Gastrocnemius medialis (tissue), 4 donors: ENCODE results near the gene UGT2B17. TPM values are rescaled to one million over a fixed set of nuclear protein-coding genes. Genes with fewer than 3 reads are reported as not detected.
"Not testable (repeated sequence)": the region's sequence is repeated elsewhere in the genome, so short reads cannot be mapped to it uniquely, and the experiment has no call there.

Experiments used
- ATAC-seq, 2 donors: fragments of 150-250 bp; one replicate each; pipeline ENCODE4 v1.9.1; 2016
- DNase-seq, 2 donors: peaks; one replicate each; pipeline ENCODE4 v3.0.0-alpha.2; 2019
- H3K27ac ChIP-seq, 4 donors: fragments of 200-600 bp; sonication (generic); 1 replicate in 1 of 4; 2 replicates in 3 of 4; pipeline ENCODE4 v1.5.1; 2016 to 2018; ENCODE audit warnings: mild to moderate bottlenecking in 2 of 4, moderate library complexity in 1 of 4
- H3K27me3 ChIP-seq, 3 donors: fragments of 200-600 bp; sonication (generic) in 2 of 3; 1 replicate in 1 of 3; 2 replicates in 2 of 3; pipeline versions ENCODE4 v1.5.1 to v1.6.0; 2016 to 2019; ENCODE audit warnings: mild to moderate bottlenecking in 1 of 3, moderate library complexity in 1 of 3
- H3K36me3 ChIP-seq, 2 donors: fragments of 200-600 bp; sonication (generic) in 1 of 2; one replicate each; pipeline ENCODE4 v1.5.1; 2017 to 2018
- H3K4me1 ChIP-seq, 2 donors: fragments of 200-600 bp; sonication (generic) in 1 of 2; one replicate each; pipeline ENCODE4 v1.5.1; 2016 to 2017; ENCODE audit warnings: mild to moderate bottlenecking in 2 of 2
- H3K4me3 ChIP-seq, 4 donors: fragments of 200-600 bp; sonication (generic) in 3 of 4; 1 replicate in 1 of 4; 2 replicates in 3 of 4; pipeline ENCODE4 v1.5.1; 2016 to 2019; ENCODE audit warnings: mild to moderate bottlenecking in 2 of 4
- H3K9me3 ChIP-seq, 3 donors: fragments of 200-600 bp; sonication (generic) in 2 of 3; 1 replicate in 1 of 3; 2 replicates in 2 of 3; pipeline ENCODE4 v1.5.1; 2016 to 2019
- CTCF ChIP-seq, 5 experiments: fragments of 450-650 bp in 3 of 5; fragments of 200-600 bp in 2 of 5; sonication (generic) in 2 of 5; IDR thresholded peaks in 4 of 5; conservative IDR thresholded peaks in 1 of 5; 1 replicate in 4 of 5; 2 replicates in 1 of 5; pipeline ENCODE4 v1.5.1; 2016 to 2019; ENCODE audit warnings: antibody characterized with exemption in 5 of 5, mild to moderate bottlenecking in 3 of 5, moderate library complexity in 3 of 5
- POLR2A ChIP-seq, 2 donors: fragments of 450-650 bp; IDR thresholded peaks; one replicate each; pipeline ENCODE4 v1.6.1; 2017; ENCODE audit warnings: antibody characterized with exemption in 2 of 2, mild to moderate bottlenecking in 2 of 2, moderate library complexity in 2 of 2
- in situ Hi-C, 4 donors: fragments of 200-750 bp; cut with MboI; loops; one replicate each; pipeline versions ENCODE4 v1.15.0 to v1.8.0; 2017; ENCODE audit warnings: low sequenced_read_pairs in 4 of 4
- intact Hi-C: fragments of 100-400 bp; cut with DNase I; formaldehyde crosslinking; loops from one replicate; pipeline ENCODE4 v1.15.1; 2023; ENCODE audit warnings: low total_unique reads
- total RNA-seq, 4 donors: library from RNA; depleted of rRNA; stranded (reverse); fragments of >200 nt; gene quantifications; one replicate each; pipeline versions ENCODE4 v1.1.0 to v1.2.3, GENCODE V29; 2016

UGT2B17 gene
- total RNA-seq, 4 donors from 2014 or later = 1.9 TPM; not detected in 3

GRCh38 chr4:68581383-68582338 is 5.5 kb upstream of the UGT2B17 start:
- no peak overlapping the region for H3K27ac ChIP-seq
- ATAC-seq = no peak
- no peak overlapping the region for H3K4me3 ChIP-seq
- TF ChIP-seq CTCF (IDR thresholded peaks at IDR 0.05 in 4 of 5, conservative IDR thresholded peaks at IDR 0.05 in 1 of 5) (no peak), POLR2A (IDR thresholded peaks at IDR 0.05) (no peak)
- no peaks in the 10 kb centered on the region for H3K4me1 ChIP-seq
- H3K9me3 ChIP-seq = no peaks in the 10 kb centered on the region
- in situ Hi-C loops (no loop called here), intact Hi-C loops (no loop called here)
- no peak for DNase-seq
- H3K27me3 ChIP-seq = no peaks in the 10 kb centered on the region
- no peaks in the 10 kb centered on the region for H3K36me3 ChIP-seq

- TF ChIP-seq CTCF (IDR thresholded peaks at IDR 0.05 in 4 of 5, conservative IDR thresholded peaks at IDR 0.05 in 1 of 5) (no peak), POLR2A (IDR thresholded peaks at IDR 0.05) (no peak)
- H3K27me3 ChIP-seq = no peaks in the 10 kb centered on the region
- H3K27ac ChIP-seq = no peak overlapping the region
- H3K36me3 ChIP-seq = no peaks in the 10 kb centered on the region
- DNase-seq = no peak
- no peaks in the 10 kb centered on the region for H3K4me1 ChIP-seq
- in situ Hi-C loops = no loop called here
- no peaks in the 10 kb centered on the region for H3K9me3 ChIP-seq
- no peak for ATAC-seq
- no peak overlapping the region for H3K4me3 ChIP-seq
- intact Hi-C loops = no loop called here
Observed at GRCh38 chr4:68577590-68577989, 1.5 kb upstream of the UGT2B17 start.

GRCh38 chr4:68575636-68576035 is 486 bp downstream of the UGT2B17 start:
- intact Hi-C loops, H3K4me3 ChIP-seq, H3K4me1 ChIP-seq, ATAC-seq, DNase-seq, H3K27ac ChIP-seq, H3K9me3 ChIP-seq, H3K27me3 ChIP-seq, in situ Hi-C loops, H3K36me3 ChIP-seq: not testable (repeated sequence)

- Histone ChIP-seq H3K27me3 (no peaks in the 10 kb centered on the region), H3K27ac (no peak overlapping the region), H3K4me1 (no peaks in the 10 kb centered on the region), H3K9me3 (no peaks in the 10 kb centered on the region), H3K36me3 (no peaks in the 10 kb centered on the region), H3K4me3 (no peak overlapping the region)
- ATAC-seq (no peak), DNase-seq (no peak)
- in situ Hi-C loops (no loop called here), intact Hi-C loops (no loop called here)
- TF ChIP-seq POLR2A (IDR thresholded peaks at IDR 0.05) = no peak
- no peak for TF ChIP-seq CTCF (IDR thresholded peaks at IDR 0.05 in 4 of 5, conservative IDR thresholded peaks at IDR 0.05 in 1 of 5)
Observed at GRCh38 chr4:68575081-68575480, 1.0 kb downstream of the UGT2B17 start.

GRCh38 chr4:68572653-68573170 is 3.4 kb downstream of the UGT2B17 start:
- in situ Hi-C loops (no loop called here), intact Hi-C loops (no loop called here)
- ATAC-seq = no peak

More at GRCh38 chr4:68572653-68573170, 3.4 kb downstream of the UGT2B17 start:
- no peaks in the 10 kb centered on the region for H3K36me3 ChIP-seq
- DNase-seq = no peak
- no peaks in the 10 kb centered on the region for H3K4me1 ChIP-seq
- no peak overlapping the region for H3K27ac ChIP-seq
- H3K9me3 ChIP-seq = no peaks in the 10 kb centered on the region
- no peak overlapping the region for H3K4me3 ChIP-seq
- H3K27me3 ChIP-seq = no peaks in the 10 kb centered on the region
- TF ChIP-seq CTCF (IDR thresholded peaks at IDR 0.05 in 4 of 5, conservative IDR thresholded peaks at IDR 0.05 in 1 of 5) (no peak), POLR2A (IDR thresholded peaks at IDR 0.05) (no peak)
